ENCODE results near the gene SLC6A19.
"Not testable (repeated sequence)": the region's sequence is repeated elsewhere in the genome, so short reads cannot be mapped to it uniquely, and the experiment has no call there.

The SLC6A19 gene

DNA sequence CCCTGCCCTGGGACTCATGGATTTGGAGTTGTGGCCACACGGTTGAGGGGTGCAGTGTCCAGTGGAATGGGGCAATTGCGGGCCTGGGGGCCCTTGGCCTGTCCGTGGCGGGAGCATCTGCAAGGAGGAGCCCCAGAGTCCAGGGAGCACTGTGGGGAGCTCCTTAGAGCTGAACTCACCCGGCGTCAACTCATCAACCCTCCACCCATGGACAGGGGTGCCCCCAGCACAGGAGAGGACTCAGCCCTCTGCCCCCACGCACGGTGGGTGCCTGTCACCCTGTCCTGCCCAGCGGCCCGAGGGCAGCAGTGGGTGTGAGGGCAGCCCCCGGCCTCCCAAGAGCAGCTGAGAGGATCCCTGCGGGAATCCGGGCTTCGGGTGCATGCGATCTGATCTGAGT, 23.2 kb downstream of the SLC6A19 start:
- TF ChIP-seq, protein P1, sequence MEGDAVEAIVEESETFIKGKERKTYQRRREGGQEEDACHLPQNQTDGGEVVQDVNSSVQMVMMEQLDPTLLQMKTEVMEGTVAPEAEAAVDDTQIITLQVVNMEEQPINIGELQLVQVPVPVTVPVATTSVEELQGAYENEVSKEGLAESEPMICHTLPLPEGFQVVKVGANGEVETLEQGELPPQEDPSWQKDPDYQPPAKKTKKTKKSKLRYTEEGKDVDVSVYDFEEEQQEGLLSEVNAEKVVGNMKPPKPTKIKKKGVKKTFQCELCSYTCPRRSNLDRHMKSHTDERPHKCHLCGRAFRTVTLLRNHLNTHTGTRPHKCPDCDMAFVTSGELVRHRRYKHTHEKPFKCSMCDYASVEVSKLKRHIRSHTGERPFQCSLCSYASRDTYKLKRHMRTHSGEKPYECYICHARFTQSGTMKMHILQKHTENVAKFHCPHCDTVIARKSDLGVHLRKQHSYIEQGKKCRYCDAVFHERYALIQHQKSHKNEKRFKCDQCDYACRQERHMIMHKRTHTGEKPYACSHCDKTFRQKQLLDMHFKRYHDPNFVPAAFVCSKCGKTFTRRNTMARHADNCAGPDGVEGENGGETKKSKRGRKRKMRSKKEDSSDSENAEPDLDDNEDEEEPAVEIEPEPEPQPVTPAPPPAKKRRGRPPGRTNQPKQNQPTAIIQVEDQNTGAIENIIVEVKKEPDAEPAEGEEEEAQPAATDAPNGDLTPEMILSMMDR (IDR thresholded peaks at IDR 0.05) = no peak
- no peak overlapping the region for H3K27ac ChIP-seq
- DNase-seq (ENCODE audit: low spot score) = no peak
- H3K4me3 ChIP-seq = no peak overlapping the region

DNA sequence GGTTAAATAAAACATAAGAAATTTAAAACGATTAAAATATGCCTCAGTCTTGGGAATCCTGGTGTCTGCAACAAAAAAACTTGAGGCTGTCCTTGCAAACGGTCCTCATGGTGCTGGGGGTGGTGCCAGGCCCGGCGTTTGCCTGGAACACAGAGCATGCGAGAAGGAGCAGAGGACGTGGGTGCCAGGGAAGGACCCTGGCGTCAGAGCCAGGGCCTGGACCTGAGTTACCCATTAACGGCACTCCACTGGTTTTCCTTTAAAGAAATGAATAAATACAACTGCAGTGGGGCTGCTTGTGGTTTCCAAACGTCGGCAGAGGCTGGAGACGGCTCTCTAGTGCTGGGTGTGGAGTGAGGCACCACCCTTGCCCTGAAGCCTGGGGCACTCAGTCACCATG, 23.7 kb downstream of the SLC6A19 start, which contains the start of gene SLC6A18:
Gene SLC6A18, plus strand, starts transcription at position 301 of the 400 bp plus-strand sequence. Its CDS starts 97 bp downstream, at position 398.
- H3K4me3 ChIP-seq = no peak within 1 kb of the TSS
- no peak within 1 kb of the TSS for H3K27ac ChIP-seq
- TF ChIP-seq, protein P1 (IDR thresholded peaks at IDR 0.05) = no peak
- no peak for DNase-seq (ENCODE audit: low spot score)

DNA sequence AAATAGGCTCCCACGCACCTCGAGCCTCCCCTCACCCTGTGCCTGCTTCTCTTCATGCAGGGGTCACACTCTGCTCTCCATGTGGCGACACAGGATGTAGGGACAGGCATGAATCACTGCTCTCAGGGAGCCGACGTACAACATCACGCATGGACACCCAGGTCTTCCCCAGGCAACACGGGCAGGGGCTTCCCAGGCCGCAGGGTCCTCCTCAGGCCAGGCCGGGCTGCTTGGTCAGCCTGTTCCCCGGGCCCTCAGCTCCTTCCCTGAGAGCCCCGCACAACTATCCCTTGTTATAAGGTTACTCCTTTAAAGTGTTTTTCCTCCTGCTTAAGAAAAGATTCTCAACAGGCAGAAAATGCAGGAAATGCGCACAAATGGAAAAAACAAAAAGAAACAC, 24.8 kb downstream of the SLC6A19 start:
- TF ChIP-seq, protein P1 (IDR thresholded peaks at IDR 0.05) = no peak
- DNase-seq (ENCODE audit: low spot score) = no peak

DNA sequence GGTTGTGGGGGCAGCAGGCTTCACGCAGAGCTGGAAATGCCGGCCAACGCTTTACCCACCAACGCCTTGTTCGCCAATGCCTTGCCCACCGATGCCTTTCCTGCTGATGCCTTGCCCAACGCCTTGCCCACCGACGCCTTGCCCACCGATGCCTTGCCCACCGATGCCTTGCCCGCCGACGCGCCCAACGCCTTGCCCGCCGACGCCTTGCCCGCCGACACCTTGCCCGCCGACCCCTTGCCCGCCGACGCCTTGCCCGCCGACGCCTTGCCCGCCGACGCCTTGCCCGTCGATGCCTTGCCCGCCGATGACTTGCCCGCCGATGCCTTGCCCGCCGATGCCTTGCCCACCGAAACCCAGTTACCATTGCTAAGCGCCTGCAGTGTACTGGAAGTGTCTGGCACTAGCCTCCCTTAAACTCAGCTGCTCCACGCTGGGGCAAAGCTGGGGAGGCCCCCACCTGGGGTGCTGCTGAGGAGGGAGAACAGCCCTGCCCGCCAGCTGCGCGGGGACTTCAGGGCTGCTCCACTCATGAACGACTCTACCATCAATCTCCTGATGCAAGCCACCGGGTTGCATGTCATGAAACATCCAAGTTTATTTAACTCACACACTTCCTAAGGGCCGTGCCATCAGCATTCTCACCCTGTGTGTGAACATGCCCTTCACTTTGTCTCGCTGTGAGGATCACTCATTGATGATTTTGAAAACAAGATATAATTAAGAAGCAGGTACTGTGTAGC, 25.6 kb downstream of the SLC6A19 start:
- H3K4me3 ChIP-seq = no peak overlapping the region
- TF ChIP-seq, protein P1 (IDR thresholded peaks at IDR 0.05) = no peak
- DNase-seq (ENCODE audit: low spot score) = no peak
- no peak overlapping the region for H3K27ac ChIP-seq

More for the DNA sequence above, 24.8 kb downstream of the SLC6A19 start:
- Histone ChIP-seq H3K4me3 (no peak overlapping the region), H3K27ac (no peak overlapping the region)

DNA sequence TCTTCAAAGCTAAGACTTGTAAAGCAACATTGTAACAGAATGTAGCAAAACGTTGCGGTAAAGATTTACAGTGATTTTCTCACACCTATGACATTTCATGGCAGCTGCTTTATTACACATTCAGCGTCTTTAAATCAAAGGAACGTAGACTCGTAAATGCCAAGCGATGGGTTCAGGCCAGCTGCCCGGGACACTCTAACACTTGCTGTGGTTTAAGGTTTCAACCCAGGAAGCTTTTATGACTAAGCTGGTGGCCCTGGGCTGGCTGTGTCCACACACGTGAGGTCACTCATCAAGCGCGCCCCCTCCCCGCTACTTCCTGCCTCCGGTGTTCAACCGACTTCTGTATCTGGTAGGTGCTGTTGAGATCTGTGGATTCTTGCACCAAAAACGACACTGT, 26.3 kb downstream of the SLC6A19 start:
- H3K4me3 ChIP-seq = no peak overlapping the region
- no peak overlapping the region for H3K27ac ChIP-seq
- TF ChIP-seq, protein P1 (IDR thresholded peaks at IDR 0.05) = no peak
- DNase-seq (ENCODE audit: low spot score) = no peak

DNA sequence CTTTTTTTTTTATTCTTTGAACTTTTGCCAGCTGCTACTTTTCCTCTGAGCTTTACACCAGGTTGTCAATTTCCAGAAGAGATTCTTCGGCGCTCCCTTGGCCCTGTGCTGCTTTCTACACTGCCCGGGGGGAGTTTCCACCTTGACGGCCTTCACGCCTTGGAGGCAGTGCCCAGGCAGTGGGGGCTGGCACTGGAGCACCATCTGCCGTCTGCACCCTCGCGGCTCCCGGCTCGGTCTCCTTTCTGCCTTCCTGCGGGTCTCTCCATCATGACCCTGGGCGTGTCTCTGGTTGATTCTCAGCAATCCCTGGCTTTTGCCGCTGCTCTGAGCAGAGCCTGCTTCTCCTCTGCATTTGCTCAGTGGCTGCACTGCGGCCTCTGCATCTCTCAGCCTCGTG, 26.7 kb downstream of the SLC6A19 start:
- H3K4me3 ChIP-seq = no peak overlapping the region
- DNase-seq (ENCODE audit: low spot score) = no peak

DNA sequence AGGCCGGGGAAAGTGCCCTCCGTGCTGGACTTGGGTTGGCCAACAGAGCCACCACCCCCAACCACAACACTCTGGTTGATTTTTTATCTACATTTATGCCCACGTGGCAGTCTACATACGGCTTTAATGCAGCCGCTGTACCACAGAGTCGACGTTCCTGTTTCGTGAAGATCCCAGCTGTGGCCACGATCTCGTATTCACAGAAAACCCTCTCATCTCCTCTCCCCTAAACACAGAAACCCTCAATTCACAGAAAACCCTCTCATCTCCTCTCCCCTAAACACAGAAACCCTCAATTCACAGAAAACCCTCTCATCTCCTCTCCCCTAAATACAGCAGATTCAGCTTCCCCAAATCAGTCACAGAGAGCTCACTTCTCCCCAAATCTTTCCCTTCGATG, 27.6 kb downstream of the SLC6A19 start:
- not testable (repeated sequence) for H3K4me3 ChIP-seq; DNase-seq (ENCODE audit: low spot score); H3K27ac ChIP-seq

More for the DNA sequence above, 26.7 kb downstream of the SLC6A19 start:
- no peak overlapping the region for H3K27ac ChIP-seq
- TF ChIP-seq, protein P1 (IDR thresholded peaks at IDR 0.05) = no peak

All from coronary artery (tissue), 2 donors.